WTC11 (cell line): ENCODE measurements around the gene TIMM44. TPM values are rescaled to one million over a fixed set of nuclear protein-coding genes. Genes with fewer than 3 reads are reported as not detected.

Experiments
- ATAC-seq: fragments of 200-7000 bp; cut with Tn5 transposase; 2 replicates; pipeline ENCODE4 v1.10.0; 2021; ENCODE audit warnings: mild to moderate bottlenecking, moderate library complexity
- CTCF ChIA-PET: fragments of 300-600 bp; sonication (Branson Sonifier 250); formaldehyde crosslinking; loops from one replicate; lab custom pipeline; 2021; ENCODE audit warnings: antibody characterized with exemption; lab: Charles Lee
- POLR2A ChIA-PET: fragments of 350-600 bp; sonication (Branson Sonifier 250); formaldehyde crosslinking; loops from one replicate; lab custom pipeline; 2021; ENCODE audit warnings: antibody characterized with exemption; lab: Charles Lee
- DNase-seq: peaks from one replicate; pipeline ENCODE4 v3.0.0; 2021; ENCODE audit warnings: low spot score
- H3K27ac Mint-ChIP-seq: 2 replicates; pipeline ENCODE4 v1.8.0; 2021; ENCODE audit warnings: mixed read lengths
- H3K27me3 Mint-ChIP-seq: 2 replicates; pipeline ENCODE4 v1.8.0; 2021; ENCODE audit warnings: low read depth, mild to moderate bottlenecking, moderate library complexity, mixed read lengths
- H3K36me3 Mint-ChIP-seq: 2 replicates; pipeline ENCODE4 v1.8.0; 2021; ENCODE audit warnings: mixed read lengths
- H3K4me1 Mint-ChIP-seq: 2 replicates; pipeline ENCODE4 v1.8.0; 2022; ENCODE audit warnings: mixed read lengths
- H3K4me3 Mint-ChIP-seq: 2 replicates; pipeline ENCODE4 v1.8.0; 2021; ENCODE audit warnings: mild to moderate bottlenecking, moderate library complexity, mixed read lengths
- H3K9me3 Mint-ChIP-seq: 2 replicates; pipeline ENCODE4 v1.8.0; 2021; ENCODE audit warnings: mixed read lengths
- CBFB ChIP-seq: sonication (generic); formaldehyde crosslinking; IDR thresholded peaks from 2 replicates; pipeline ENCODE4 v1.8.1; 2022; ENCODE audit warnings: mild to moderate bottlenecking, low read depth, missing genetic modification reagents
- CDX4 ChIP-seq: fragments of 250-450 bp; sonication (Bioruptor Pico); IDR thresholded peaks from 2 replicates; pipeline ENCODE4 v1.9.0; 2021; ENCODE audit warnings: moderate library complexity, mild to moderate bottlenecking, inconsistent platforms, borderline replicate concordance
- CREB1 ChIP-seq: sonication (generic); formaldehyde crosslinking; IDR thresholded peaks from 2 replicates; pipeline ENCODE4 v1.8.0; 2023; ENCODE audit warnings: mild to moderate bottlenecking, missing genetic modification reagents
- E2F5 ChIP-seq: sonication (generic); formaldehyde crosslinking; IDR thresholded peaks from 2 replicates; pipeline ENCODE4 v1.8.1; 2022; ENCODE audit warnings: mild to moderate bottlenecking, moderate library complexity, missing genetic modification reagents
- ERG ChIP-seq: fragments of 250-450 bp; sonication (Bioruptor Pico); IDR thresholded peaks from 2 replicates; pipeline ENCODE4 v1.8.0; 2021; ENCODE audit warnings: mild to moderate bottlenecking
- ETV6 ChIP-seq: sonication (generic); formaldehyde crosslinking; IDR thresholded peaks from 2 replicates; pipeline ENCODE4 v1.8.1; 2022; ENCODE audit warnings: mild to moderate bottlenecking, missing genetic modification reagents
- FOXK1 ChIP-seq: sonication (generic); formaldehyde crosslinking; IDR thresholded peaks from 2 replicates; pipeline ENCODE4 v1.8.0; 2022; ENCODE audit warnings: mild to moderate bottlenecking, moderate library complexity, missing genetic modification reagents
- GABPB1 ChIP-seq: sonication (generic); formaldehyde crosslinking; IDR thresholded peaks from 2 replicates; pipeline ENCODE4 v1.8.1; 2023; ENCODE audit warnings: mild to moderate bottlenecking, missing genetic modification reagents
- GRHL2 ChIP-seq: fragments of 250-450 bp; sonication (Bioruptor Pico); IDR thresholded peaks from 2 replicates; pipeline ENCODE4 v1.8.0; 2022; ENCODE audit warnings: mild to moderate bottlenecking, moderate library complexity; ENCODE audit not compliant: insufficient replicate concordance, severe bottlenecking
- JAZF1 ChIP-seq: fragments of 250-450 bp; sonication (Bioruptor Pico); IDR thresholded peaks from 2 replicates; pipeline ENCODE4 v1.9.0; 2021; ENCODE audit warnings: moderate library complexity, mild to moderate bottlenecking, inconsistent platforms
- MAX ChIP-seq: sonication (generic); formaldehyde crosslinking; IDR thresholded peaks from 2 replicates; pipeline ENCODE4 v1.8.0; 2022; ENCODE audit warnings: mild to moderate bottlenecking, missing genetic modification reagents
- MLX ChIP-seq: sonication (generic); formaldehyde crosslinking; IDR thresholded peaks from 2 replicates; pipeline ENCODE4 v1.8.1; 2023; ENCODE audit warnings: mild to moderate bottlenecking, missing genetic modification reagents, moderate library complexity
- NFYB ChIP-seq: sonication (generic); formaldehyde crosslinking; conservative IDR thresholded peaks from 2 replicates; pipeline ENCODE4 v1.8.0; 2022; ENCODE audit warnings: low read depth, missing genetic modification reagents
- RELA ChIP-seq: sonication (generic); formaldehyde crosslinking; IDR thresholded peaks from 2 replicates; pipeline ENCODE4 v1.8.1; 2022; ENCODE audit warnings: missing genetic modification reagents, mild to moderate bottlenecking, borderline replicate concordance
- SP1 ChIP-seq: sonication (generic); formaldehyde crosslinking; conservative IDR thresholded peaks from 2 replicates; pipeline ENCODE4 v1.8.1; 2022; ENCODE audit warnings: missing genetic modification reagents
- TEAD4 ChIP-seq: sonication (generic); formaldehyde crosslinking; IDR thresholded peaks from 2 replicates; pipeline ENCODE4 v1.8.0; 2022; ENCODE audit warnings: mild to moderate bottlenecking, missing genetic modification reagents
- ZBTB21 ChIP-seq: sonication (generic); formaldehyde crosslinking; IDR thresholded peaks from 2 replicates; pipeline ENCODE4 v1.8.1; 2023; ENCODE audit warnings: mild to moderate bottlenecking, missing genetic modification reagents, borderline replicate concordance
- ZNF138 ChIP-seq: sonication (generic); formaldehyde crosslinking; conservative IDR thresholded peaks from 2 replicates; pipeline ENCODE4 v1.8.1; 2022; ENCODE audit warnings: mild to moderate bottlenecking, moderate library complexity, missing genetic modification reagents
- ZNF232 ChIP-seq: sonication (generic); formaldehyde crosslinking; IDR thresholded peaks from 2 replicates; pipeline ENCODE4 v1.8.0; 2022; ENCODE audit warnings: mild to moderate bottlenecking, missing genetic modification reagents
- ZNF317 ChIP-seq: sonication (generic); formaldehyde crosslinking; IDR thresholded peaks from 2 replicates; pipeline ENCODE4 v1.8.1; 2023; ENCODE audit warnings: low read depth, mild to moderate bottlenecking, moderate library complexity, missing genetic modification reagents, borderline replicate concordance
- ZNF396 ChIP-seq: fragments of 250-450 bp; sonication (Bioruptor Pico); IDR thresholded peaks from 2 replicates; pipeline ENCODE4 v1.8.0; 2021; ENCODE audit warnings: mild to moderate bottlenecking, moderate library complexity, borderline replicate concordance
- ZNF425 ChIP-seq: fragments of 250-450 bp; sonication (Bioruptor Pico); conservative IDR thresholded peaks from 2 replicates; pipeline ENCODE4 v1.9.0; 2021; ENCODE audit warnings: mild to moderate bottlenecking
- ZNF512 ChIP-seq: sonication (generic); formaldehyde crosslinking; IDR thresholded peaks from 2 replicates; pipeline ENCODE4 v1.8.1; 2022; ENCODE audit warnings: missing genetic modification reagents, borderline replicate concordance
- ZNF671 ChIP-seq: fragments of 250-450 bp; sonication (Bioruptor Pico); IDR thresholded peaks from 2 replicates; pipeline ENCODE4 v1.8.0; 2021; ENCODE audit warnings: mild to moderate bottlenecking
- total RNA-seq: library from RNA; stranded (reverse); gene quantifications from 3 replicates; pipeline ENCODE4 v1.2.3, GENCODE V29; 2021

Gene TIMM44
- total RNA-seq, 1 experiment from 2014 or later, result 129 TPM

GRCh38 chr19:7895565-7895964 lies 47.9 kb downstream of the TIMM44 start:
- ATAC-seq, result no peak
- Mint-ChIP-seq H3K27ac (peak overlapping the region; percentile 38; the same call in 1 of the 2 replicates), H3K4me1 (peaks cover 3% of the 10 kb centered on the region; the same call in 1 of the 2 replicates), H3K4me3 (no peak overlapping the region), H3K36me3 (no peaks in the 10 kb centered on the region)
- CTCF ChIA-PET, result no interaction called here
- TF ChIP-seq ZNF396 (CRISPR knock-in tag) (no peak), ZNF317 (CRISPR knock-in tag) (no peak), E2F5 (no peak), ZBTB21 (CRISPR knock-in tag) (no peak), FOXK1 (CRISPR knock-in tag) (no peak), MAX (CRISPR knock-in tag) (no peak), RELA (CRISPR knock-in tag) (no peak), TEAD4 (CRISPR knock-in tag) (no peak), ZNF671 (CRISPR knock-in tag) (no peak), JAZF1 (CRISPR knock-in tag) (no peak), ZNF232 (CRISPR knock-in tag) (no peak), ZNF138 (CRISPR knock-in tag) (no peak), SP1 (no peak), CBFB (CRISPR knock-in tag) (no peak)
- TF ChIP-seq, all 79 proteins: peak for 0
- Mint-ChIP-seq H3K27me3 (peaks cover 11% of the 10 kb centered on the region), H3K9me3 (no peaks in the 10 kb centered on the region)
- POLR2A ChIA-PET, result no interaction called here
- no peak for DNase-seq

GRCh38 chr19:7894612-7895309 lies 48.7 kb downstream of the TIMM44 start:
- no peak overlapping the region for H3K4me3 Mint-ChIP-seq
- no peaks in the 10 kb centered on the region for H3K36me3 Mint-ChIP-seq
- ATAC-seq (peak; percentile 76), DNase-seq (no peak)
- H3K9me3 Mint-ChIP-seq, result no peaks in the 10 kb centered on the region
- POLR2A ChIA-PET, result no interaction called here
- CTCF ChIA-PET, result interaction anchor here (0.9 kb wide), 1 partner anchor 26 kb away, joined by 4 read pairs; no protein-coding TSS in a partner anchor
- peaks cover 17% of the 10 kb centered on the region for H3K27me3 Mint-ChIP-seq
- peak overlapping the region; percentile 57; the same call in 1 of the 2 replicates for H3K27ac Mint-ChIP-seq
- peaks cover 3% of the 10 kb centered on the region; the same call in 1 of the 2 replicates for H3K4me1 Mint-ChIP-seq
- TF ChIP-seq ERG, result no peak
- TF ChIP-seq ETV6 (CRISPR knock-in tag), result no peak
- TF ChIP-seq GABPB1 (CRISPR knock-in tag), result no peak
- no peak for TF ChIP-seq ZNF425 (CRISPR knock-in tag)
- no peak for TF ChIP-seq CDX4 (CRISPR knock-in tag)
- no peak for TF ChIP-seq MLX (CRISPR knock-in tag)
- TF ChIP-seq NFYB, result no peak
- no peak for TF ChIP-seq GRHL2 (CRISPR knock-in tag)
- no peak for TF ChIP-seq ZNF512 (CRISPR knock-in tag)
- TF ChIP-seq CREB1 (CRISPR knock-in tag), result no peak
